GM18909 (cell line): ENCODE measurements around the gene ARHGDIB.

Source experiments
- ATAC-seq: cut with Tn5 transposase; IDR thresholded peaks from one replicate; pipeline ENCODE4 v1.9.1; 2021; ENCODE audit warnings: mild to moderate bottlenecking; ENCODE audit not compliant: unreplicated experiment, poor library complexity

ARHGDIB gene

DNA sequence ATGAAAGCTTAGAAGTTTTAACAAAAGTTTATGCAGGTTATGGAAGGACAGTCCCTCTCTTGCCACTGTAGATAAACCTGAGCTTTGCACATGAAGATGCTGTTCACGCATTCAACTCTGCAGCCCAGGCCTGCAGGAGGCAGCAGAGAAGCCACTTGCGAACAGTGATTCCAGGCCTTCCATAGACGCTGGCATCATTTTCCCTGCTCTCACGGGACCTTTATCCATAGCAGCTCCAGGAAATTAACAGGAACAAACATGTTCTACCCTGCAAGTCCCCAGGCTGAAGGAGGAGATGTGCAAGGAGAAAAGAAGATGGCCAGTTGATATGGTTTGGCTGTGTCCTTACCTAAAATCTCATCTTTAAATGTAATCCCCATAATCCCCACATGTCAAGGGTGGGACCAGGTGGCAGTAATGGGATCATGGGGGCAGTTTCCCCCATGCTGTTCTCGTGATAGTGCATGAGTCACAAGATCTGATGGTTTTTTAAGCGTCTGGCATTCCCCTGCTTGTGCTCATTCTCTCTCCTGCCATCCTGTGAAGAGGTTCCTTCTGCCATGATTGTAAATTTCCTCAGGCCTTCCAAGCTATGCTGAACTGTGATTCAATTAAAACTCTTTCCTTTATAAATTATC lies 25.1 kb downstream of the ARHGDIB start:
- no peak for ATAC-seq

DNA sequence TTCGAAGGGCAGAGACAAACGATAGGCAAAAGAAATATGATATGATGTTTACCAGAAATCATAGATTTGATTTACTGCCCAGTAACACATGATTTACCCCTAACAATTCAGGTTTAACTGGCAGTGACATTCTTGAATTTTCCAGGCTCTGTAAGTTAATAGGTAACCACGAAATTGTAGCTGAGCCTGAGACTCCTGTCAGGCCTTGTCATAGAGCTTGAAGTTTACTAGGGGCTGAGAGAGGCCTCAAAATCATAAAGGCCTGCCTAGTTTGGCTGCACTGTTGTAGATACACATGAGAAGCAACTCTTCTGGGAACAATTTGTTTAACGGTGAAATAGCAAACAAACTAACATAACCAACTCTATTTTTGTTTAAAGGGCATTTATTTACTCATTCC lies 26.4 kb downstream of the ARHGDIB start:
- ATAC-seq: no peak

DNA sequence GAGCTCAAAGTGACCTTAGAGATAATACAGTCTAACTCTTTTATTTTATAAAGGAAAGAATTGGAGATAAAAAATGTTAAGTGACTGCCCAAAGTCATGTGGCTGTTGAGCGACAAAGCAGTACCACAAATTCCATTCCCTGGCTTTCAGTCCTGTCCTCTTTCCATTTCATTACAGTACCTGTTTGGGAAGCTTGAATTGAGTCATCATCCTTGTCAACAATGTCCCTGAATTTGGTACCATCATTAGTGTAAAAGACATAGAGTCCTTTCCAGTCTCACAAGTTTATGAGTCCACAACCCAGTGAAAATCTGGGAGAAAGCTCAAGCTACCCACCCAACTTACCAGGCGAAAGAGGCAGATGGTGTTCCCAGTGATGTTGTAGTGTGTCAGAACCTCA lies 26.9 kb downstream of the ARHGDIB start:
- ATAC-seq: no peak

DNA sequence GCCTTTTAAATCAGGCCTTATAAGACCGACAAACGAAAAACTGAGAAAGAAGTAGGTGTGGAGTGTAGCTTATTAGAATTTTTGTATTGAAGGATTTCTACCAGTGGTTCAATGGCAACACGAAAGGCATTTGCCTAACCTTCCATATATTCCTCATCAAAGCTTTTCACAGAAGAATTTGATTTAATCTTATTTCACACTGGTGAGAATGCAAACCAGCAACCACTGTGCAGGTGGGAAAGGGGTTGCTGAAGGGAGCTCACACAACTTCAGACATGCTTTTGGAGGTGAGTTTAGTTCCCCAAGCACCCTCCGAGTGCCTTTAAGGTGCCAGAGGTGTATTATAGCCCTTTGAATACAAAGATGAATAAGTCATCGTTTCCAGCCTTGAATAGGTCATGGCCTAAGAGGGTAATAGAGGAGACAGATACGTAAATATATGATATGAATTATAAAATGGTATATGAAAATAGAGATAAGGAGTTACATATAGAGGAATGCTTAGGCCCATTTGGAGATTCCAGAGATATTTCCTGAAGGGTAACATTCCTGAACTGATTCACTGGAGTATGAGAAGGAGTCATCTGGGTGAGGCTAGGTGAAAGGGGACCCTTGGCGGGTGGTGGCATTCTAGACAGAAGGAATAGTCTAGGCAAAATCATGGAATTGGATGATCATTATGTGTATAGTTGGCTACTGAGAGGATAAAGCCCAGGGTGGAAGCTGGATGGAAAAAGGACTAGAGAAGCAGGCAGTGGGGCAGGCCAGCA lies 29.4 kb downstream of the ARHGDIB start:
- no peak for ATAC-seq

DNA sequence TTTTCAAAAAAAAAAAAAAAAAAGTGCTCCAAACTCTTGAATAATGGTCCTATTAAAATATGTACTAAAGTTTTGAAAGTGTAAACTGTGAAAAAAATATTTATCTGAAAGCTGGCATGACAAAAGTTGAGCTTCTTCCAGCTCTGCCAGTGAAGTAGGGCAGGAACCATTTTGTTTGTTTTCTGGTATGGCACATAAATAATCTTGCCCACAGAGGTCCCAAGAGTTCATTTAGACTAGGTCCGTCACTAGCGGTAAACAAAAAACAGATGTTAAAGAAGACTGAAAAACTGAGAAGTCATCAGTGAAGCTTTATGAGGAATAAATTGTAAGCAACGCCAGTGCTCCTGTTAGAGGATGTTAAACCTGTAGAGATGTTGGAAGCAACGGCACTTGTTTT lies 30.0 kb downstream of the ARHGDIB start:
- no peak for ATAC-seq

DNA sequence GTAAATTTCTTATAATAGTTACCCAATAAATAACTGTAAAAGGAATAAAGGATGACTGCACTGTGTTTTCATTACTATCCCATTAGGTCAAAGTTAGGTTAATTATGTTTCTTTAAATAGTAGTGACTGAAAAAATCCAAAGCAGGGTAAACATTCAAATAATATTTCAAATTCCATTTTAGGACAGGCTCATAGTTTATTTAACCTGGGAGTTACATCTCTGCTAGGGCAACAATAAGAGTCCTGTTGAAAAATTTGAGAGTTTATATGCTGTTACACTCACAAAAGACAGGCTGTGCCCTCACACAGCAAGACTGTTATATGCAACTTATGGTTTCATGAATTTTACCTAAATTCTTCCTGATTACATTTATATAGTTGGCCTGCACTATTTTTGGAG lies 31.1 kb downstream of the ARHGDIB start:
- no peak for ATAC-seq

DNA sequence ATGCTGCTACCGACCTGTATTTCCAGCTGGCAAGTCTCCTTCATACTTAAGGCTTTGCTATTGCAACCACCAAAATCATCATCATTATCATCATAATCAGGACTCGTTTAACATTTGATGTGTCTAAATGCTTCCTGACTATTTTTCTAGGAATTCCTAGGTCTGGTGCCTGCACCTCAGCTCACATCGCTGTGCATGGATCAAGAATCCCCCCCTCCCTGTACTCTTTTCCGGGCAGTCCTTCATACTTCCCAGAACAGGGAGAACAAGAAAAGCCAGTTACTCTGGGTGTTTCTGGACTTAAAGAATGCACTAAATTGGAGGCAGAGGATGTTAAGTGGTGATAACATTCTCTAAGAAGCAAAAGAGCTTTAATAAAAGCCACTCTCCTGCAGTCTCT lies 32.5 kb downstream of the ARHGDIB start:
- ATAC-seq: no peak

DNA sequence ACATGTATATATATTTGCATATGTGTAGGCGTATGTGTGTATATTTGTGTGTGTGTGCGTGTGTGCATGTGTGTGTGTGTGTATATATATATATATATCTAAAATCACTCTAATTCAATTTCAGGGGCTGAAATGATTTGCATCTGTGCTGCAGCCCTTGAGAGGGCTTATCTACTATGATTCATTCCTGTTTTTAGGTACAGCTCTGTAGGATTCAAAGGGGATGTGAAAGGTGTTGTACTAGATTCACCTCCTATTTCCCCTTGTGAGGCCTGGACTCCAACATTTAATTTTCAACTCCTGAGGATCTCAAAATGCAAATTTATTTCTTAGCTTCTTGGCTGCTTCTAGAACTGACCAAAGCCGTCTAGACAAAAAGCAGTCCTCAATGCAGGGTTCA lies 34.1 kb downstream of the ARHGDIB start:
- no peak for ATAC-seq

DNA sequence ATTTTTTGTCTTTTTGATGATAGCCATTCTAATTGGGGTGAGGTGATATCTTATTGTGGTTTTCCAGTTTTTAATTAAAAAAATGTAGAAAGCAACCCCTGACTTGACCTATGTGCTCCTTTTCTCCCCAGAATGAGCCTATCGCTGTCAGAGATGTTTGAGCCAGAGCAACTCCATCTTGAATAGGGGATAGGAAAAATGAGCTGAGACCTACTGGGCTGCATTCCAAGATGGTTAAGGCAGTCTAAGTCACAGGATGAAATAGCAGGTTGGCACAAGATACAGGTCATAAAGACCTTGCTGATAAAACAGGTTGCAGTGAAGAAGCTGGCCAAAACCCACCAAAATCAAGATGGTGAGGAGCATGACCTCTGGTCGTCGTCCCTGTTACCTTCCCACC lies 36.9 kb downstream of the ARHGDIB start:
- ATAC-seq: no peak

DNA sequence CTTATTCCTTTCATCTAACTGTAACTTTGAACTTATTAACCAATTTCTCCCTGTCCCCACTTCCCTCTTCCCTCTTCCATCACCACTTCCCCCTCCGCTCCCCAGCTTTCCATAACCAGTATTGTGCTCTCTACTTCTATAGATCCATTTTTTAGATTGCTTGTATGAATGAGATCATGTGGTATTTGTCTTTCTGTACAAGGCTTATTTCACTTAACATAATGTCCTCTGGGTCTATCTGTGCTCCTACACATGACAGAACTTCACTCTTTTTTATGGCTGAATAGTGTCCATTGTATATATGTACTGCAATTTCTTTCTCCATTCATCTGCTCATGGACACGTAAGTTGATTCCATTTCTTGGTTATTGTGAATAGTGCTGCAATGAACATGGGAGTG lies 37.5 kb downstream of the ARHGDIB start:
- ATAC-seq: no peak

DNA sequence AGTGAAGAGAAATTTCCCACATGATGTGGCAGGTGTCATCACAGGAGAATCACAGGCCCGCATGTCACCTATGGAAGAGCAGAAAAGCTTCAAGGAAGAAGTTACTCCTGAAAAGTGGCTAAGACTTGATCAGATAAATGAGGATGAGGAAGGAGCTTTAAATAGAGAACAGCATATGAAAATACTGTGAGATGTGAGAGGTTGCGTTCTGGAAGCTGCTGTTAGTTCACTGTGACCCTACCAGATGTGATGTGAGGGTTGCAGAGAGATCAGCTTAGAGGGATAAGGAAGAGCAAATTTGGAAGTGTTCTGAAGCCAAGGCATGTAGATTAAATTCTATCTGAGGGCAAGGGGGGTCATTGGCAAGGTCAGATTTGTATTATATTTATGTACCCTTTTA lies 40.2 kb downstream of the ARHGDIB start:
- no peak for ATAC-seq

DNA sequence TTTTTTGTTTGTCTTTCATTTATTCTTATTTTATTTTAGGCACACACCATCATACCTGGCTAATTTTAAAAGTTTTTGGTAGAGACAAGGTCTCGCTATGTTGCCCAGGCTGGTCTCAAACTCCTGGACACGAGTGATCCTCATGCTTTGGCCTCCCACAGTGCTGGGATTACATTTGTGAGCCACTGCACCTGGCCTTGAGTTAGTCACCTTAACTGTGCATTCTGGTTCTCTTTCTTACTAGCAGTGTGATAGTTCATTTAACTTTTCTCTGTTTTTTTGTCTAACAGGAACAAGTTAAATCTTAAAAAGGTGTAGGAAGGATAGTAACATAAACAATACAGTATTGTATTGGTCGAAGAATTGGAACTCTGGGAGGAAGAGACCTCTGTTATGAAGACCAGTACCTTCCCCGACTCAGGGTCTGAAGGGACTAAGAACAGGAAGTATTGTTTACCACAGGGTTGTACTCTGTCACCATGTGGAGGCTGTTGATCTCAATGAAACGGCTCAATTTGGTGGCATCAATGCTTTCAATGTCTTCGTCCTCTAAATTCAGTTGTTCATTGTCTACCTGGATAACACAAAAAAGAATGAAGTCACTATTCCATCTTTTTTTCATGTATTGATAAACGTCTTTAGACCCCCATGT lies 40.8 kb downstream of the ARHGDIB start:
- no peak for ATAC-seq

DNA sequence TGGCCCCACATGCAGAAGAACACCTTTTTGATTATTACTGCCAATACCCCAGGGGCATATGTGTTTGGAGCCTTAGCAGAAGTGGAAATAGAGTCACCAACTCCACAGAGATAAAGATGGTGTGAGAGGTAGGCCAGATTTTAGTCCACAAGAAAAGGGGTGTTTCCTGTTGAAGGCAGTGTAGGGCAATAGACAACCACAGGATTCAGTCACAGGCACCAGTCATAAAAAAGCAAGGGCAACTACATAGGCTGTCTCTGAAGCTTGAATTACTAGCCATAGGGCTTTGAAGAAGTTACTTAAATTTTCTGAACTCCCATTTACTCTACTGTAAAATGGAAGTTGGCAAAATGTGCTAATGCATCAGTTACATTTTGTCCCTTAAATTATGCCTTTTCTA lies 41.9 kb downstream of the ARHGDIB start:
- ATAC-seq: no peak

DNA sequence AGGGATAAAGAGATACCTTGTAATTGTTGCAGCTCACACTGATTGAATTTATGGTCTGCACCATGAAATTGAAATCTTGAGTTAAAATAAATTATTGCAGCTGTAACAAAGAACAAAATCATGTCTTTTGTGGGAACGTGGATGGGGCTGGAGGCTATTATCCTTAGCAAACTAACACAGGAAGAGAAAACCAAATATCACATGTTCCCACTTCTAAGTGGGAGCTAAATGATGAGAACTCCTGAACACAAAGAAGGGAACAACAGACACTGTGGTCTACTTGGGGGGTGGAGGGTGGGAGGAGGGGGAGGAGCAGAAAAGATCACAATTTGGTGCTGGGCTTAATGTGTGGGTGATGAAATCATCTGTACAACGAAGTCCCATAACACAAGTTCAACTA lies 45.7 kb downstream of the ARHGDIB start:
- ATAC-seq: no peak

DNA sequence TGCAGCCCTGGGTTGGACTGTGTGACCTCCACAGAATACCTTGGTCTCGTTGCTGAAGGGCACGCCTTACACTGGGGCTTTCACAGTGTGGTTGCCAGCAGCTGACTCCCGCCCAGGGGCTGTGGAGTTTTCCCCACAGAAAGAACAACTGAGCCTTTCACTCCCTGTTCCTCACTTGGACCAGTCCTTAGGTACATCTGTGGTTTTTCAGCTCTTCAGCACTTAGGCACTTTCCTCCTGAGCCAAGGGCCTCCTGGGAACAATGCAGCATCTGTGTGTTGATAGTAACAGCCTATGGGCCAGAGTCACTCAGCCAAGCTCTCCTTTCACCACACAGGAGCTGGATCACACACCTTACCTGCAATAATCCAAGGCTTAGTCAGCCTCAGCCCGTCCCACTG lies 48.0 kb downstream of the ARHGDIB start:
- ATAC-seq: no peak

DNA sequence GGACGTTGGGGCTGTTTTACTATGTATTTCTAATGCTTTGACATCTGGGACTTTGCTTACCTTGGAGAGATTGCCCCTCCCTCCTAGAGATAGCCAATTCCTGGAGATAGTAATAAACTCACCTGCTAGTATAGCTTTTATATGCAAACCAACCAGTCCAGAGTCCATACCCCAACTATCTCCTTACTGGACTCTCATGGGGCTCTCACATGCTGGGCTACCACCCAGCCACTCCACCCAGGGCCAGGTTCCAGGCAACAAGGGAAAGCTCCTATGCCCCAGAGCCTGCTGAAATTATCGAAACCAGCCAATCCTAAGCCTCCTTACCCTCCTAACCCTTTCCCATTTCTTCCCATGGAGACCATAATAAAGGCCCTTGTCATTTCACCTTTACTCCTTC lies 50.3 kb downstream of the ARHGDIB start:
- ATAC-seq: no peak

DNA sequence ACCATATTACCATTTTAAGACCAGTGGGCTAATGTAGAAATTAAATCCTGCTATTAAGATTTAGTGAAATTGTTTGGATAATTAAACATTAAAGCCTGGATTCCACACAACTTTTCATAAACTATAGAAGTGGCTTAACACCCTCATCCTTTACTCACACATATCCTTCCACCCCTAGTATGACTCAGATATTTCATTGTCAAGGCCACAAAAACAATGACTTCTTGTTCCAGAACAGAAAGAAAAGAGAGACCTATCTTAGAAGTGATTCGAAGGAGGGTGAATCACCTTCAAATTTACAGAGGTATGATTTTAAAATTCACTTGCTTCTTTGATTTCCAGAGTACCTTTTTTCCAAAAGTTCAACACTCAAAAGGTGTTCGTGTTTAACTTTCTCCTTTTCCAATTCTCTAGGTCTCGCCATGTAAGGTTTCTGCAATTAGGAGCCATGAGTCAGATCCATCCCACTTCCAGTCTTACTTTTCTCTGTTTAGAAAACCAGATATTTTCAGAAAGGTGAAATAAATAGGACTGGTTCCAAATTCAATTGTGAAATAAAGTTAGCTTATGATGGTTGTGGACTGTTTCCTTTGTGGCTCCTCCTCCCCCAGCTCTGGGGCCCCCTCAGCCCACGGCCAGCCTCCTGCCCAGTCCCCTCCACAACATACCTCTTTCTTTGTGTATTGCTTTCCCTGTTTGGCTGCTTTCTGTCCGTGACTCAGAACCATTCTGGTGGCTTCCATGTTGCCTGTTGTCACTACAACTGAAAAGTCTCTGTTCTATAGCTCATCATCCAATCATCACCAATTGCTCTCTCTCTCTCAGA lies 51.1 kb downstream of the ARHGDIB start:
- no peak for ATAC-seq

DNA sequence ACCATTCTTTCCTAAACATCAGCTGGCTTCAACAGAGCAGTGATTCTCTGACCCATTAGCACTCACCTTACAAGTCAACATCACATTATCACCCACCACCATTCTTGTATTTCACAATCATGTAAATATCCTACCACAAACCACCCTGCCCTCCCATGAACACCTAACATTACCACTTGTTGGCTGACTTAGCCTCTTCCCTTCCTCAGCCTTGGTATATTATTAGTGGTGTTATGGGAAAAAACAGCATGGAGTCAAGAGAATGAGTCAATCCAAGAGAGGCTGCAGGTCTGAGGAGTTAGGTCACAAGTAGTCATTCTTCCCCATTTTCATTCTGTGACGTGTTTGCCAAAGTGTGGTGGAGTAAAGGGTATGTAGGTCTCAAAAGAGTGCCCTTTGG lies 53.4 kb downstream of the ARHGDIB start:
- no peak for ATAC-seq

DNA sequence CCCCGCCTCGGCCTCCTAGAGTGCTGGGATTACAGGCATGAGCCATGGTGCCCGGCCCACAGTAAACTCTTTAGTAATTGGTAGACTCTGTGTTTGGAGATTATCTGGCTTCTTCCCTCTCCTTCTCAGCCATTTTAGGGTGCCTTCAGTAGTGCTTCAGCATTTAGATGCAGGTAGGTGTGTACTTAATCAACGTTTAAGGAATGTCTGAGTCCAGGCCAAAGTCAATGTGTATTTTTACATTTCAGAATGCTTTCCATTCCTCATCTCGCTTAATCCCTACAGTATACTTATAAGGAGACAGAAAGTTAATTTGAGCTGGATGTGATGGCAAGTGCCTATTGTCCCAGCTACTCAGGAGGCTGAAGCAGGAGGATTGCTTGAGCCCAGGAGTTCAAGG lies 55.3 kb downstream of the ARHGDIB start:
- no peak for ATAC-seq

DNA sequence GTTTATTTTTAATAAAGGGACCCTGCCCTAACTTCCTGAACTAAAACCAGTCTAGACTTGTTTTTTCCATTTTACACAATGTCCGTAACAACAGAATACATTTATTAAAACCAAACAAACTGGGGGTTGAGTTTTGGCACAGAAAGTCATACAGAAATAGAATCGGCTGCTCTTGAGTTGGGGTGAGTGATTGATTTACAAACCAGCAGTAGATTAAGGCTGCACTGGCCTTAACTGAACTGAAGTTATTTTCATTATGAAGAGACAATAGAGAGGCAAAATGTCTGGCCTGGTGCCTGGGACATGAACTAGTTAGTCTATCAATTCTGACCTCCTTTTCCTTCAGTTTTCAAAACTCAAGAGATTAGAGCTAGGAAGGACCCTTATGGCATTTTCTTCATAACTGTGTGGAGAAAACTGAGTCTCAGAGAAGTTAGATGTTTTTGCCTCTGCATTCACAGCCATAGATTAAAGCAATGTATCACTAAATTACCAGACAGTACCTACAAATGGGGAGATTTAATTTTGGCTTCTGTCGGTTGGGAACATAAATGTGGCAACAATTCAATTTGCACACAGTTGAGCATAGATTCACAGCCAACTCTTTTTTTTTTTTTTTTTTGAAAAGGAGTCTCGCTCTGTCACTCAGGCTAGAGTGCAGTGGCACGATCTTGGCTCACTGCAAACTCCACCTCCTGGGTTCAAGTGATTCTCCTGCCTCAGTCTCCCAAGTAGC lies 56.0 kb downstream of the ARHGDIB start:
- ATAC-seq: no peak
